ENCODE measurements around the gene SBNO2. TPM values are rescaled to one million over a fixed set of nuclear protein-coding genes. Genes with fewer than 3 reads are reported as not detected.

SBNO2 gene
- total and polyA plus RNA-seq, 2 donors (not counting 3 experiments of a cell fraction or from before 2014, with no cell fraction given) = 31.4 to 65.7 TPM

GRCh38 chr19:1109032-1109551, 65.0 kb downstream of the SBNO2 start:
- TSS peak; percentile 20 for BruUV-seq (replicated peaks)
- Histone ChIP-seq H3K9me1 (replicated peaks; ENCODE audit: control insufficient read depth, extremely low read depth, insufficient read depth, low read length) (no peaks in the 10 kb centered on the region), H3K36me3 (ENCODE audit: control insufficient read depth in 2 of 2, extremely low read depth in 1 of 2, insufficient read depth in 2 of 2, low read length in 2 of 2) (peaks cover 11 to 36% of the 10 kb centered on the region in 2 experiments), H3K27me3 (ENCODE audit: control insufficient read depth in 2 of 2, insufficient read depth in 2 of 2, low read length in 2 of 2) (no peaks in the 10 kb centered on the region), H3K4me3 (replicated peaks in 1 of 3; ENCODE audit: insufficient read depth in 1 of 3, low read depth in 1 of 3, low read length in 3 of 3) (no peak overlapping the region), H3K27ac (ENCODE audit: insufficient read depth, low read depth, low read length) (no peak overlapping the region), H3K79me2 (ENCODE audit: control insufficient read depth, insufficient read depth, low read length) (peaks cover 18% of the 10 kb centered on the region), H3K9me3 (replicated peaks; ENCODE audit: control insufficient read depth, insufficient read depth, low read length) (no peaks in the 10 kb centered on the region), H4K20me1 (replicated peaks; ENCODE audit: control insufficient read depth, extremely low read depth, insufficient read depth, low read length) (no peaks in the 10 kb centered on the region), H3K4me1 (ENCODE audit: control insufficient read depth, extremely low read depth, insufficient read depth, low read length) (peaks cover 9% of the 10 kb centered on the region), H3K9ac (replicated peaks; ENCODE audit: extremely low read depth, insufficient read depth, low read length) (no peak overlapping the region), H2AFZ (ENCODE audit: low read depth, low read length) (no peak overlapping the region), H3K4me2 (ENCODE audit: insufficient read depth, low read length) (no peak overlapping the region)
- intact Hi-C loops (cut with micrococcal nuclease) = loop anchor here (10.0 kb wide), 1 partner anchor 174 kb away; no protein-coding TSS in a partner anchor
- TF ChIP-seq GATA2 (IDR thresholded peaks at IDR 0.05; ENCODE audit: insufficient read depth, insufficient read length, low read depth, low read length) (no peak), POLR2A (IDR thresholded peaks at IDR 0.05; ENCODE audit: low read depth, low read length) (no peak), FOS (IDR thresholded peaks at IDR 0.05; ENCODE audit: borderline replicate concordance, insufficient read depth, low read length) (no peak), JUN (IDR thresholded peaks at IDR 0.05; ENCODE audit: borderline replicate concordance, insufficient read depth, insufficient read length, low read depth) (no peak), CTCF (IDR thresholded peaks at IDR 0.05; ENCODE audit: extremely low read depth in 1 of 2, insufficient read depth in 1 of 2, low read depth in 1 of 2, low read length in 2 of 2) (no peak), EZH2 (IDR thresholded peaks at IDR 0.05; ENCODE audit: borderline replicate concordance, low read depth, low read length, severe bottlenecking) (no peak), MAX (IDR thresholded peaks at IDR 0.05; ENCODE audit: insufficient read depth, insufficient read length) (no peak), MYC (IDR thresholded peaks at IDR 0.05; ENCODE audit: low read depth, low read length) (no peak), POLR2AphosphoS5 (IDR thresholded peaks at IDR 0.05; ENCODE audit: insufficient read depth, low read depth, low read length) (no peak)
- CTCF ChIA-PET = no interaction called here
- DNase-seq (ENCODE audit: low read depth, low spot score) = no peak
- dilution Hi-C loops (cut with MboI; ENCODE audit: extremely low pct_ligation_motif_present, low sequenced_read_pairs) = no loop called here
- FAIRE-seq = no peak
- POLR2A ChIA-PET = no interaction called here

All from endothelial cell of umbilical vein (primary cell).